NCI-H187 (cell line): ENCODE results near the gene MSMB.
"Not testable (repeated sequence)": the region's sequence is repeated elsewhere in the genome, so short reads cannot be mapped to it uniquely, and the experiment has no call there.

Experiments
- DNase-seq, 2 experiments: peaks; one replicate each; lab custom pipeline; 2025; lab: John Stamatoyannopoulos, UW

MSMB gene

DNA sequence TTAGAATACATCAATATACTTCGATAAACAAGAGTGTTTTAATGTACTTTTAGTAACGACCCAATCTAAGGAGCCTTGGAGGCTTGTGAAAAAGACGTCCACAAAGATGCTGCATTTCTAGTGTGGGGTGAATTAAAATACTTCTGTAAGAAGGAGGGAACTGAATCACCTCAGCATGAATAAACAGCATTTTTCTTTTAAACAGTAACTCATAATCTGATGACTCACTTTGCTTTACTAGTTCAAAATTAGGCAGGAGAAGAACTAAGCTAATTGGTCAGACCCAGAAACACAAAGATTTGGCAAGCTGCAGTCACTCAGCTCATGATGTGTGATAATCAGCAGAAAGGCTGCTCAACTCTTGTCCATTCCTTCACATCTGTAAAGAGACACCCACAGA lies 39.9 kb downstream of the MSMB start:
- no peak for DNase-seq

DNA sequence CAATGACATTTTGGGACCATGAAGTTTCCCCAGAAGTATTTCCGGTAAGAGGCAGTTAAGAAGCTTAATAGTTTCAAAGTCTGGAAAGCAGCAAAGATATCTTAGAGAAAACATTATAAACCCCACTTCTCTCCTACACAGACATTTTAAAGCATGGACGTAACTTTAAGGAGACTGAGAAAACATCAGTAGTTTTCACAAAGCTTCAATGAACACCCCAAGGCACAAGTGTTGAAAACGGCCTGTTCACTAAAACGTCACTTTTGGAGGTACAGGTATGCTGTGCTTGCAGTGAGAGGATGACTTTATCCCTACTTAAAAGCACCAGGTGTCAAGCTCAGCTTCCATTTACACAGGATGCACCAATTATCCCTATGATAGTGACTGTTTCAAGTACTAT lies 40.7 kb downstream of the MSMB start:
- no peak for DNase-seq

- no peak for DNase-seq
These were observed 41.1 kb downstream of the MSMB start for GRCh38 chr10:46004963-46005362.

DNA sequence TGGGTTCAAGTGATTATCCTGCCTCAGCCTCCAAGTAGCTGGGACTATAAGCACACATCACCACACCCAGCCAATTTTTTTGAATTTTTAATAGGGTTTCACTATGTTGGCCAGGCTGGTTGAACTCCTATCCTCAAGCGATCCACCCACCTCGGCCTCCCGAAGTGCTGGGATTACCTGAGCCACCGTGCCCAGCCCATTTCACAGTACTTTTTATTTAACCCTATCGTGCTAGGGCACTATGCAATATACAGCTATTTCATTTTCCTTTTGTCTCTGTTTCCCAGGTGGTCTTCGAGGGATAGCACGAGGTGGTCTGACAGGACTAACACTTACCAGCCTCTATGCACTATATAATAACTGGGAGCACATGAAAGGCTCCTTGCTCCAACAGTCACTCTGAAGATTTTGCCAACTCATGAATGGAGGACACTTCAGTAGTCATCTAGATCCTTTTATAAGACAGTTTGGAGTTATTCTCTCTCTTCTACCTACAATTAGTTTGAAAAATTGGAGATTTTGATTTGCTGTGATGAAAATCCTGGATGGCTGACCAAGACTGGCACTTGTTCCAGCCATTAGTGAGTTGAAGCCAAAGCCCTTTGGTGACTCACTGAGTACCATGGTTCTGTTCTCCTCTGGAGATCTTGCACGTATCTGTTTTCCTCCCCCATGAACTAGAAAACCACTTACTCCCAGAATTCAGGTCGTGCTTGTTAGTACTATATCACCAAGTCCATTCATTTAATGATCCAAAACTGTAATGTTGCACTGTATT lies 43.0 kb downstream of the MSMB start:
- DNase-seq: no peak

DNA sequence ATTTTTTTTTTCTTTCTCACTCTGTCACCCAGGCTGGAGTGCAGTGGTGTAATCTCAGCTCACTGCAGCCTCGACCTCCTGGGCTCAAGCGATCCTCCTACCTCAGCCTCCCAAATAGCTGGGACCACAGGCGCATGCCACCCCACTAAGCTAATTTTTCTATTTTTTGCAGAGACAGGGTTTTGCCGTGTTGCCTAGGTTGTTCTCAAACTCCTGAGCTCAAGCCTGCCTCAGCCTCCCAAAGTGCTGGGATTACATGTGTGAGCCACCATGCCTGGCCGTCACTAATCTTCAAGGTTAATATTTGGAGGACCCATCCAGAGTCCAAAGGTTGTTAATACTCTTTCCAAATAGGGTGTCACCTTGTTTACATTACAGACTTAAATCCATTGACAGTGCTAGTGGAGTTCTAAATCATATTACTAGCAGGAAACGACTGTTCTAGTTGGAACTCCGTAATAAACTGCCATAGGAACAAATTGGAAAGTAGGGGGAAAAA lies 43.8 kb downstream of the MSMB start:
- not testable (repeated sequence) for DNase-seq

GRCh38 chr10:46001187-46001756 lies 44.8 kb downstream of the MSMB start:
- DNase-seq: no peak

DNA sequence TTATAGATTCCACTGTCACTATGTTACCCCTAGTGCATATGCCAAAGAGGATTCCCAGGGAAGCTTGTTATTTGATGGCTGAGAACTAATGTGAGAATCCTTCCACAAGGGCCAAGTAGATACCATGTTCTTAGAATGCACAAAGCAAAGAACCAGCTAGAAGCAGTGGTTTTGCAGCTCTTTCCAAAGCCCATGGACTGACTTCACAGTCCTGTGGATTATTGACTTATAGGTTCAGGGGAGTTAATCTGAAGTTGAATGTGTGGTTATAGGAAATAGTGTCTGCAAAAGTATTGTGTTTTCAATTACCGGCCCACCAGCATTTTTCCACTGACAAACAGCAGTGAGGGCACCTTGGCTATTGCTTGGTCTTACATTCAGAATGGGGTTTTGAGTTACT lies 45.5 kb downstream of the MSMB start:
- no peak for DNase-seq

- DNase-seq: not testable (repeated sequence)
These were observed 46.1 kb downstream of the MSMB start for GRCh38 chr10:45999955-46000354.

DNA sequence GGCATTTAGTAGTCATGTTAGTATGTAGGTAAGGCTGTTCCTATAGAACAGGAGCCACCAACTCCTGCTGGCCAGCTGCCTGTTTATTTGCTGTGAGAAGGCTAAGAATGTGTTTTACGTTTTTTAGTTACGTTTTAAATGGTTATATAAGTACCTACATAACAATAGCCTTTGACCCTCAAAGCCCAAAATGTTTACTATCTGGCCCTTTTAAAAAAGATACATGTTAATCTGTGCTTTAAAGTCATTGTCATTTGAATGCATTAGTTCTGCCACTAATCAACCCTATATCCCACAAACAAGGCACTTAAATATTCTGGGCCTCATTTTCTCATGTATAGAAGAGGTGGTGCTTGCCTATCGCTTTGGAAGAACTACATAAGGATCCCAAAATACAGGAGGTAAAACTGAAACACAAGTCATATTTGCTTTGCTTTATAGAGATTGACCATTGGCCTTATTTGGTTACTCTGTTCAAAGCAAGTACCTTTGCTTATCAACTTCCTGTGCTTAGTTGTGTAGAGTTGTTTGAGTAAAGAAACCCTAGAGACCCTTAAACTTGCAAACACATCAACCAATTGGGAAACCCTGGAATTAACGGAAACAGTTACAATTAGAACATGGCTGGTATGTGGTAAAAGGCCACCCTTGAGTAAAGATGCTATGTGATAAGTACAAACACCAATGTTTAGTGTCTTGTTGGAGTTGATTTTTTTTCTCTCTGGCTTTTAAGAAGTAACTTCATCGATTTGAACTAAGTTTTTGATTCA lies 47.9 kb downstream of the MSMB start:
- DNase-seq: no peak

DNA sequence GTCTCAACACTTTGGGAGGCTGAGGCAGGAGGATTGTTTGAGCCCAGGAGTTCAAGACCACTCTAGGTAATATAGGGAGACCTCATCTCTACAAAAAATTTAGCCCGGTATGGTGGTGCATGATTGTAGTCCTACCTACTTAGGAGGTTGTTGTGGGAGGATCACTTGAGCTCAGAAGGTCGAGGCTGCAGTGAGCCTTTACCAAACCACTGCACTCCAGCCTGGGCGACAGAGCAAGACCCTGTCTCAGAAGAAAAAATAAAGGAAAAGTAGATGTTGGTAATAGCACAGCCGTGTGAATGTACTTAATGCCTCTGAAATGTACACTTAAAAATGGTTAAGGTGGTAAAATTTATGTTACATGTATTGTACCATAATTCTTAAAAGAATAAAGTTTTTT lies 48.5 kb downstream of the MSMB start:
- no peak for DNase-seq

- not testable (repeated sequence) for DNase-seq
These were observed 60.5 kb downstream of the MSMB start for GRCh38 chr10:45985590-45985989.

- not testable (repeated sequence) for DNase-seq
These were observed 61.6 kb downstream of the MSMB start for GRCh38 chr10:45984473-45984872.

GRCh38 chr10:45983538-45984186 lies 62.4 kb downstream of the MSMB start:
- DNase-seq: not testable (repeated sequence)
